PC-3 (cell line): Measurements from ENCODE around the gene FGF6. TPM values are rescaled to one million over a fixed set of nuclear protein-coding genes. Genes with fewer than 3 reads are reported as not detected.
"Not testable (repeated sequence)": the region's sequence is repeated elsewhere in the genome, so short reads cannot be mapped to it uniquely, and the experiment has no call there.

Experiments
- ATAC-seq: fragments of 200-7000 bp; cut with Tn5 transposase; 2 replicates; pipeline ENCODE4 v1.9.1; 2020; ENCODE audit warnings: mild to moderate bottlenecking, moderate library complexity
- BruUV-seq: library from RNA; stranded (reverse); fragments of 400-500 nt; replicated peaks from 2 replicates; lab custom pipeline; 2021; lab: Mats Ljungman, UMichigan
- CTCF ChIA-PET: fragments of 300-600 bp; sonication (Branson Sonifier 250); formaldehyde crosslinking; loops from one replicate; lab custom pipeline; 2022; ENCODE audit warnings: antibody characterized with exemption; lab: Charles Lee
- POLR2A ChIA-PET: fragments of 300-600 bp; sonication (Branson Sonifier 250); formaldehyde crosslinking; loops from one replicate; lab custom pipeline; 2022; ENCODE audit warnings: antibody characterized with exemption; ENCODE audit not compliant: unreplicated experiment; lab: Charles Lee
- DNase-seq: peaks from one replicate; pipeline ENCODE4 v3.0.0-alpha.2; 2015
- H2AFZ ChIP-seq: fragments of 300-600 bp; sonication (generic); 2 replicates; pipeline ENCODE4 v1.6.0; 2016; ENCODE audit warnings: antibody characterized with exemption, low read length
- H3F3A ChIP-seq: fragments of 300-600 bp; sonication (generic); one replicate; pipeline ENCODE4 v1.6.0; 2017; ENCODE audit warnings: antibody characterized with exemption, low read length, control low read depth, mild to moderate bottlenecking; ENCODE audit not compliant: unreplicated experiment
- H3K27ac ChIP-seq: fragments of 300-600 bp; sonication (generic); 2 replicates; pipeline ENCODE4 v1.5.1; 2016; ENCODE audit warnings: mild to moderate bottlenecking, low read length
- H3K27me3 ChIP-seq: fragments of 300-600 bp; sonication (generic); 2 replicates; pipeline ENCODE4 v1.6.1; 2016; ENCODE audit warnings: low read length, mixed read lengths
- H3K36me3 ChIP-seq: fragments of 300-600 bp; sonication (generic); 2 replicates; pipeline ENCODE4 v1.6.1; 2016; ENCODE audit warnings: low read depth, mixed run types, low read length, mixed read lengths
- H3K4me1 ChIP-seq: fragments of 300-600 bp; sonication (generic); 2 replicates; pipeline ENCODE4 v1.5.1; 2016; ENCODE audit warnings: low read length; ENCODE audit not compliant: insufficient read depth
- H3K4me2 ChIP-seq: fragments of 300-600 bp; sonication (generic); 2 replicates; pipeline ENCODE4 v1.6.0; 2016; ENCODE audit warnings: low read length
- H3K4me3 ChIP-seq: fragments of 300-600 bp; sonication (generic); 2 replicates; pipeline ENCODE4 v1.5.1; 2016; ENCODE audit warnings: mild to moderate bottlenecking, low read length, mixed read lengths
- H3K79me2 ChIP-seq: fragments of 300-600 bp; sonication (generic); 2 replicates; pipeline ENCODE4 v1.6.1; 2017; ENCODE audit warnings: low read length, mixed read lengths
- H3K9ac ChIP-seq: fragments of 300-600 bp; sonication (generic); 2 replicates; pipeline ENCODE4 v1.6.0; 2016; ENCODE audit warnings: mild to moderate bottlenecking, low read length
- H3K9me2 ChIP-seq: fragments of 300-600 bp; sonication (generic); replicated peaks from 2 replicates; pipeline ENCODE4 v1.6.1; 2016; ENCODE audit warnings: mixed run types, low read length, mixed read lengths
- H3K9me3 ChIP-seq: fragments of 300-600 bp; sonication (generic); 2 replicates; pipeline ENCODE4 v1.6.1; 2016; ENCODE audit warnings: low read length, mixed read lengths
- H4K20me1 ChIP-seq: fragments of 300-600 bp; sonication (generic); 2 replicates; pipeline ENCODE4 v1.6.1; 2016; ENCODE audit warnings: low read length, mixed read lengths
- EZH2 ChIP-seq: fragments of 300-600 bp; sonication (generic); IDR thresholded peaks from one replicate; pipeline ENCODE4 v1.6.1; 2017; ENCODE audit warnings: antibody characterized with exemption, mild to moderate bottlenecking, low read length; ENCODE audit not compliant: unreplicated experiment
- EZH2phosphoT487 ChIP-seq: fragments of 300-600 bp; sonication (generic); IDR thresholded peaks from 2 replicates; pipeline ENCODE4 v1.6.1; 2018; ENCODE audit warnings: mild to moderate bottlenecking, antibody characterized with exemption, low read length, borderline replicate concordance
- intact Hi-C: fragments of 100-400 bp; cut with micrococcal nuclease; formaldehyde crosslinking; loops from 2 replicates; pipeline ENCODE4 v1.9.0; 2023
- total RNA-seq: library from RNA; depleted of rRNA; stranded (reverse); fragments of >200 nt; gene quantifications from 2 replicates; pipeline ENCODE4 v1.2.3, GENCODE V29; 2014
- TF ChIP-seq, protein P1 (sequence below): fragments of 300-600 bp; sonication (generic); conservative IDR thresholded peaks from 2 replicates; pipeline ENCODE4 v1.5.1; 2017; ENCODE audit warnings: antibody characterized with exemption, low read depth, mild to moderate bottlenecking, low read length

Gene FGF6
- total RNA-seq, 1 experiment from 2014 or later: not detected

GRCh38 chr12:4468994-4469393, 23.4 kb upstream of the FGF6 start:
- ATAC-seq (no peak), DNase-seq (no peak)
- H3K27me3 ChIP-seq: peaks cover 39% of the 10 kb centered on the region
- H3K4me2 ChIP-seq: no peak overlapping the region
- no peaks in the 10 kb centered on the region for H3K36me3 ChIP-seq
- no peaks in the 10 kb centered on the region for H4K20me1 ChIP-seq
- H3K4me3 ChIP-seq: no peak overlapping the region
- no TSS peak for BruUV-seq
- H3K79me2 ChIP-seq: no peaks in the 10 kb centered on the region
- no peak overlapping the region for H2AFZ ChIP-seq
- ChIA-PET POLR2A (no interaction called here), CTCF (no interaction called here)
- no peaks in the 10 kb centered on the region for H3K4me1 ChIP-seq
- no peaks in the 10 kb centered on the region for H3K9me2 ChIP-seq
- no peaks in the 10 kb centered on the region for H3K9me3 ChIP-seq
- no peaks in the 10 kb centered on the region for H3F3A ChIP-seq
- intact Hi-C loops: no loop called here
- H3K27ac ChIP-seq: no peak overlapping the region
- TF ChIP-seq, protein P1, sequence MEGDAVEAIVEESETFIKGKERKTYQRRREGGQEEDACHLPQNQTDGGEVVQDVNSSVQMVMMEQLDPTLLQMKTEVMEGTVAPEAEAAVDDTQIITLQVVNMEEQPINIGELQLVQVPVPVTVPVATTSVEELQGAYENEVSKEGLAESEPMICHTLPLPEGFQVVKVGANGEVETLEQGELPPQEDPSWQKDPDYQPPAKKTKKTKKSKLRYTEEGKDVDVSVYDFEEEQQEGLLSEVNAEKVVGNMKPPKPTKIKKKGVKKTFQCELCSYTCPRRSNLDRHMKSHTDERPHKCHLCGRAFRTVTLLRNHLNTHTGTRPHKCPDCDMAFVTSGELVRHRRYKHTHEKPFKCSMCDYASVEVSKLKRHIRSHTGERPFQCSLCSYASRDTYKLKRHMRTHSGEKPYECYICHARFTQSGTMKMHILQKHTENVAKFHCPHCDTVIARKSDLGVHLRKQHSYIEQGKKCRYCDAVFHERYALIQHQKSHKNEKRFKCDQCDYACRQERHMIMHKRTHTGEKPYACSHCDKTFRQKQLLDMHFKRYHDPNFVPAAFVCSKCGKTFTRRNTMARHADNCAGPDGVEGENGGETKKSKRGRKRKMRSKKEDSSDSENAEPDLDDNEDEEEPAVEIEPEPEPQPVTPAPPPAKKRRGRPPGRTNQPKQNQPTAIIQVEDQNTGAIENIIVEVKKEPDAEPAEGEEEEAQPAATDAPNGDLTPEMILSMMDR: no peak
- TF ChIP-seq EZH2: no peak
- no peak for TF ChIP-seq EZH2phosphoT487
- H3K9ac ChIP-seq: no peak overlapping the region

GRCh38 chr12:4460761-4461160, 15.1 kb upstream of the FGF6 start:
- H3K9ac ChIP-seq: no peak overlapping the region
- H3K79me2 ChIP-seq: no peaks in the 10 kb centered on the region
- no peaks in the 10 kb centered on the region for H3K9me3 ChIP-seq
- peaks cover 36% of the 10 kb centered on the region for H3K27me3 ChIP-seq
- ChIA-PET POLR2A (no interaction called here), CTCF (no interaction called here)
- H3K9me2 ChIP-seq: no peaks in the 10 kb centered on the region
- intact Hi-C loops: no loop called here
- no peaks in the 10 kb centered on the region for H3F3A ChIP-seq
- DNase-seq (no peak), ATAC-seq (no peak)
- H4K20me1 ChIP-seq: no peaks in the 10 kb centered on the region
- no peak overlapping the region for H3K4me3 ChIP-seq
- no peaks in the 10 kb centered on the region for H3K4me1 ChIP-seq
- no peaks in the 10 kb centered on the region for H3K36me3 ChIP-seq
- no peak for TF ChIP-seq EZH2phosphoT487
- no peak for TF ChIP-seq EZH2
- no TSS peak for BruUV-seq
- no peak overlapping the region for H3K4me2 ChIP-seq
- H2AFZ ChIP-seq: no peak overlapping the region
- H3K27ac ChIP-seq: no peak overlapping the region

DNA sequence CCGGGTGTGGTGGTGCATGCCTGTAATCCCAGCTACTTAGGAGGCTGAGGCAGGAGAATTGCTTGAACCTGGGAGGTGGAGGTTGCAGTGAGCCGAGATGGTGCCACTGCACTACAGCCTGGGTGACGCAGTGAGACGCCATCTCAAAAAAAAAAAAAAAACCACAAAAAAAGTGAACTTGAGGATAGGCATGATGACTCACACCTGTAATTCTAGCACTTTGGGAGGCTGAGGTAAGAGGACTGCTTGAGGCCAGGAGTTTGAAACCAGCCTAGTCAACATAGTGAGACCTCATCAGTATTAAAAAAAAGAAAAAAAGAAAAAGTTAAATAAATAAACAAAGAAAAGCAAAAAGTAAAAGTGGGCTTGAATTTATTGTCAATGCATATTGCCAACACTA, 10.2 kb upstream of the FGF6 start:
- CTCF ChIA-PET, H2AFZ ChIP-seq, H3K9me3 ChIP-seq, H3K4me1 ChIP-seq, H3K4me2 ChIP-seq, H3K27ac ChIP-seq, DNase-seq, H3K9ac ChIP-seq, H3K36me3 ChIP-seq, ATAC-seq, H3K4me3 ChIP-seq, H4K20me1 ChIP-seq, POLR2A ChIA-PET, H3K79me2 ChIP-seq, H3K9me2 ChIP-seq, H3F3A ChIP-seq, BruUV-seq, intact Hi-C loops: not testable (repeated sequence)
- H3K27me3 ChIP-seq: peaks cover 20% of the 10 kb centered on the region; the same call in 1 of the 2 replicates

DNA sequence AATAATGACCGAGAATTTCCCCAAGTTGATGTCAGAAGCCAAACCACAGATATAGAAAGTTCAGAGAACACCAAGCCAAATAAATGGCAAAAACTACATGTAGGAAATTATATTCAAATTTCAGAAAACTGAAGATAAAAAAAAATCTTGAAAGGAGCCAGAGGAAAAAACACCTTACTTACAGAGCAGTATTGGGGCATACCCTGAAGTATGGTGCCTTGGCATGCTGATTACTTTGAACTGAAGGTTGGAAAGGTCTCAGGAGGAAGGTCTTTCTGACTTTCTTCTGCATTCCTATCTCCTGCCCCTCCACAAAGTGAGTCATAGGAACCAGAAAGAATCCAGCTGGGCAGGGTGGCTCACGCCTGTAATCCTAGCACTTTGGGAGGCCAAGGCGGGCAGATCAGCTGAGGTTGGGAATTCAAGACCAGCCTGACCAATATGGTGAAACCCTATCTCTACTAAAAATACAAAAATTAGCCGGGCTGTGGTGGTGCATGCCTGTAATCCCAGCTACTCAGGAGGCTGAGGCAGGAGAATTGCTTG, 8.8 kb upstream of the FGF6 start:
- ATAC-seq: no peak
- intact Hi-C loops: no loop called here

More for the DNA sequence above, 8.8 kb upstream of the FGF6 start:
- Histone ChIP-seq H4K20me1 (no peaks in the 10 kb centered on the region), H3K4me1 (no peaks in the 10 kb centered on the region), H3F3A (no peaks in the 10 kb centered on the region), H3K79me2 (no peaks in the 10 kb centered on the region), H3K9me3 (no peaks in the 10 kb centered on the region), H3K4me2 (no peak overlapping the region), H3K9me2 (no peaks in the 10 kb centered on the region), H3K36me3 (no peaks in the 10 kb centered on the region), H3K27ac (no peak overlapping the region), H3K4me3 (no peak overlapping the region), H3K9ac (no peak overlapping the region), H2AFZ (no peak overlapping the region), H3K27me3 (peaks cover 17% of the 10 kb centered on the region; the same call in 1 of the 2 replicates)
- CTCF ChIA-PET: no interaction called here
- DNase-seq: no peak
- POLR2A ChIA-PET: no interaction called here
- BruUV-seq: no TSS peak
- TF ChIP-seq EZH2phosphoT487 (no peak), EZH2 (no peak)
- TF ChIP-seq, protein P1: no peak
